DND-41 (cell line): ENCODE data around the gene DLGAP4.

Source experiments
- EZH2 ChIP-seq: IDR thresholded peaks from 3 replicates; pipeline ENCODE4 v1.6.1; 2012; ENCODE audit warnings: borderline replicate concordance, low read depth, mild to moderate bottlenecking, moderate library complexity, low read length, inconsistent platforms; ENCODE audit not compliant: severe bottlenecking
- TF ChIP-seq, protein P1 (sequence below): IDR thresholded peaks from 2 replicates; pipeline ENCODE4 v1.5.1; 2012; ENCODE audit warnings: borderline replicate concordance, low read length, moderate library complexity, mild to moderate bottlenecking; ENCODE audit not compliant: poor library complexity, severe bottlenecking; ENCODE audit errors: extremely low read depth

DNA sequence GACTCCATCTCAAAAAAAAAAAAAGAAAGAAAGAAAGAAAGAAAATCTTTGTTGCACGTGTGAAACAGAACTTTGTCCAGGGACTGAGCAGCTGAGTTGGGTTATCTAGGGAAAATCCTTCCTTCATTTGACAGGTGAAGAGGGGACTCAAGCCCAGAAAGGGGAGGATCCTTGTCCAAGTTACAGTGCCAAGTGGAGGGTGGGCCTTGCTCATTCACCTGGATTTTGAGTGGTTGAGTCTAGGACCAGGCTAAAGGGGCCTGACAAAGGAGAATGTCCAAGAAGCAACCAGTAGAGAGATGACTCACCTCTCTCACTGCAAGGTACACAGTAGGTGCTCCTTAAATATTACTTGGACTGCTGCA is 269.9 kb downstream of the DLGAP4 start:
- TF ChIP-seq, protein P1, sequence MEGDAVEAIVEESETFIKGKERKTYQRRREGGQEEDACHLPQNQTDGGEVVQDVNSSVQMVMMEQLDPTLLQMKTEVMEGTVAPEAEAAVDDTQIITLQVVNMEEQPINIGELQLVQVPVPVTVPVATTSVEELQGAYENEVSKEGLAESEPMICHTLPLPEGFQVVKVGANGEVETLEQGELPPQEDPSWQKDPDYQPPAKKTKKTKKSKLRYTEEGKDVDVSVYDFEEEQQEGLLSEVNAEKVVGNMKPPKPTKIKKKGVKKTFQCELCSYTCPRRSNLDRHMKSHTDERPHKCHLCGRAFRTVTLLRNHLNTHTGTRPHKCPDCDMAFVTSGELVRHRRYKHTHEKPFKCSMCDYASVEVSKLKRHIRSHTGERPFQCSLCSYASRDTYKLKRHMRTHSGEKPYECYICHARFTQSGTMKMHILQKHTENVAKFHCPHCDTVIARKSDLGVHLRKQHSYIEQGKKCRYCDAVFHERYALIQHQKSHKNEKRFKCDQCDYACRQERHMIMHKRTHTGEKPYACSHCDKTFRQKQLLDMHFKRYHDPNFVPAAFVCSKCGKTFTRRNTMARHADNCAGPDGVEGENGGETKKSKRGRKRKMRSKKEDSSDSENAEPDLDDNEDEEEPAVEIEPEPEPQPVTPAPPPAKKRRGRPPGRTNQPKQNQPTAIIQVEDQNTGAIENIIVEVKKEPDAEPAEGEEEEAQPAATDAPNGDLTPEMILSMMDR, result no peak
- TF ChIP-seq EZH2, result no peak
